IPS DF 4.7 (cell line): ENCODE results near the gene TOP1.
"Not testable (repeated sequence)": the region's sequence is repeated elsewhere in the genome, so short reads cannot be mapped to it uniquely, and the experiment has no call there.

Experiments
- DNase-seq: peaks from one replicate; pipeline ENCODE4 v3.0.0-alpha.2; 2013; ENCODE audit warnings: low spot score; ENCODE audit errors: extremely low read depth

TOP1 gene

DNA sequence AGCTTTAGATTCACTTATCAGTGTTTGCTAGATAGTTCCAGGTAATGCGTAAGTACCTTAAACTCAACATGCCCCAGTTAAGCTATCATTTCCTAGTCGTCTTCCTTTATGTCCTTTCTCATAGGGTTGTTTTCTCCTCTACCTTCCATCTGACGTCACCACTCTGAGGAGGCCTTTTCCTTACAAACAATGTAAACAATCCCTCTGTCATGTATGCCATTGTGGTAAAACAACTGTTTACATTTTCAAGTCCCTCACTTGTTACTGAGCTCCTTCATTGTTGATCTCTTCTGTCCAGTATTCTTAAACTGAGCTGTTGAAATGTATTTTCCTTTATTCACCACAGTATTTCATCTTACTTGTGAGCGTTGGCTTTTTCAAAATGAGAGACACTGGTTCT is 63.3 kb downstream of the TOP1 start:
- no peak for DNase-seq

DNA sequence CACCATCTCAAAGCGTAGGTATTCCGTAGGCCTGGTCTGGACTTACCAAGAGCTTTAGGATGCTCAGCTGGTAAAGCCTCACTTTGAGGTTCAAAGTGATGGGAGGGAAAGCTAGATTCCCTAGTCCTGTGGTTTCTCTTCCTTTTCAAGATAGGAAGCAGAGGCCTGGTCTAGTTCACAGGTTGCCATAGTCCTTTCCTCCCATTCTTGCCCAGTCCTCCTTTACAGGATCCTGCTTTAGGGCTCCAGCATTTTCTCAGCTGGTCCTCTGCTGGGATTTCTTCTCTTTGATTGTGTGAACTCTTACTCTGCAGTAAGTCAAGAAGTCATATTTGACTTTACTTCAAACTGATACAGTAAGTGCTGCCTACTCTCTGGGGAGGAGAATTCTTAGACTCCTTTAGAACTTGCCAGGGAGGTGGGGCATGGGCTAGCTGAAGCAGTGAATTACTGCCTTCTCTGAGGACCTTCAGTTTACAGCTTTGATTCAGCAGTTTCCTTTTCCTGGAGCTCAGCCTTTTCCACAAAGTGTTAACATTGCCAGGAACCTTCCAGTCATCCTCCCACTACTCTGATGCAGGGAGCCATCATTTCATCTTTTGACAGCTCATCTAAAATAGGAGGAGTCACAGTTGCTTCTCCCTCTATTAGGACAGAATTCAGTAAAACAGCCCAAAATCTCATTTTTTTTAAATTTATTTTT is 65.9 kb downstream of the TOP1 start:
- DNase-seq: no peak

DNA sequence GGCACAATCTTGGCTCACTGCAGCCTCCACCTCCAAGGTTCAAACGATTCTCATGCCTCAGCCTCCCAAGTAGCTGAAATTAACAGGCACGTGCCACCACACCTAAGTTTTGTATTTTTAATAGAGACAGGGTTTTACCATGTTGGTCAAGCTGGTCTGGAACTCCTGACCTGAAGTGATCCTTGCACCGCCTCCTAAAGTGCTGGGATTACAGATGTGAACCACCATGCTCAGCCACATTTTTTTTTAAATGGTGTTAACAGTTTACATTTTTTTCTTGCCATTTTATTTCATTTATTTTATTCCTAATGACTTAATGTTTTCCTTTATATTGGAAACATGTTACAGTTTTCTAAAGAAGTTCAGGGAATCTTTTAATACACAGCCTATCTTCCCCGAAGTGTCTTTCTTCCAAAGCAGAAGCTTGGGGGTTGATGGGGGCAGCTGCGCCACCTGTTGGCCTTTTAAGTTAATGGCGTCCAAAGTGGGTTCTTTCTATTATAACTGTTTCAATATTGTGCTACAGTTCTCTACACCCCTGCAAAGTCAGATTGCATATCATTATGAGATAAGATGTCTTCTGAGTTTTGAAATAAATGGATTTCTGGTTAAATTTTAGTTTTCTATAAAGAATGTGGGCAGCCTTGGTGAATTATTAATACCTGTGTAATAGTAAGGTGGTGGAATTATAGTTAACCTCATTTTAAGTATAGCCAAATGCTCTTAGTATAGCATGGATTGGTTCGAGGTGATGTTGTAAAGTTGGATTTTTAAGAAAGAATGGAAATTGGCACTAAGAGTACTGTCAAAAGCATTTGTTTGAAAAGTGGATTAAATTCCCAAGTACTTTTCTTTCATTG is 66.7 kb downstream of the TOP1 start:
- peak; percentile 11 for DNase-seq

DNA sequence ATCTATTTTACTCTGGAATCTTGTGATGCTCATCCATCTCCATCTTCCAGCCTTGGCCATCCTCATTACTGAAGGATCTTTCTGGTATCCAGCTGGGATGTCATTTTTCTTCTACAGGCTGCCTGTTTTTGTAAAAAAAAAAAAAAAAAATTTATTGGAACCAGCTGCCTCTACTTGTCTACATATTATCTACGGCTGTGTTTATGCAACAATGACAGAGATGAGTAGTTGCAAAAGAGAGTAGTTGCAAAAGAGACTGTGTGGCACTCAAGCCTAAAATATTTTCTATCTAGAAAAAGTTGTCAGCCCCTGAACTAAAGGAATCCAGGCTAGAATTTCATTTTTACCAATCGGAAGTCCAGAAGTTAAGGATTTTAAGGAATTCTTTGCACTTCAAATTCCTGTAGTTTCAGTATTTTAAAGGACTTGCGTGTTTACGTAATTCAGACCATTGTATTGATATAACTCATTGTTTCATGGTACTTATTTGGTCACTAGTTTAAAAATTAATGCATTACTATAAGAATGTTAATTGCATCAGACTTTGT is 70.2 kb downstream of the TOP1 start:
- no peak for DNase-seq

DNA sequence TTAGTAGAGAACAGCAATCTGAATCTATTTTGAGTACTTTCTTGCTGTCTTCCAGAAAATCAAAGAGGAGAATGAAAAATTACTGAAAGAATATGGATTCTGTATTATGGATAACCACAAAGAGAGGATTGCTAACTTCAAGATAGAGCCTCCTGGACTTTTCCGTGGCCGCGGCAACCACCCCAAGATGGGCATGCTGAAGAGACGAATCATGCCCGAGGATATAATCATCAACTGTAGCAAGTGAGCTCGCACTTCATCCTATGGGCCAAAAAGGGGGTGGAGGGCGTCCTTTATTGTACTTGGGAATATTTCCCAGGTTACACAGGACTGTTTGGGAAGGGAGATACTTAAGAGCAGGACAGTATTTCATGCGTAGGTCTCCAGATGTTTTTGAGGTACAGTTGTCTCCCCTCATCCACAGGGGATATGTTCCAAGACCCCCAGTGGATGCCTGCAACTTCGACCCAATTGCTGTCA is 71.4 kb downstream of the TOP1 start:
- no peak for DNase-seq

DNA sequence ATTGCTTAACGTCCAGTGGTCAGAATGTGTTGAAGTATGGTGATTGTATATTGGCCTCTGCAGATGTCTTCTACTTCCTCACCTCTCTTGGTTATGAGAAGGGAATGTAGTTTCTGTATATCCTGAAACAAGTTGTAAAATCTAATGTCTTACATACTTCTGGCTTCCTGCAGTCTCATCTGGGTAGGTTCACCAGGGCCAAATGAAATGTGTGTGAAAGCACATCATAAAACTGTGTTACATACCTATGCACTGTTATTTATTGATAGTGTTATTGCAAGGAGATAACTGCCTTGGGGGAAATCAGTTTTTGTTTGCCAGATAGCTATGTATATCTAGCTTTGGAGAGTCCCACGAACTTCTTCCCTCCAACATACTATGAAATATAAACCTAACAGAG is 73.0 kb downstream of the TOP1 start:
- DNase-seq: no peak

DNA sequence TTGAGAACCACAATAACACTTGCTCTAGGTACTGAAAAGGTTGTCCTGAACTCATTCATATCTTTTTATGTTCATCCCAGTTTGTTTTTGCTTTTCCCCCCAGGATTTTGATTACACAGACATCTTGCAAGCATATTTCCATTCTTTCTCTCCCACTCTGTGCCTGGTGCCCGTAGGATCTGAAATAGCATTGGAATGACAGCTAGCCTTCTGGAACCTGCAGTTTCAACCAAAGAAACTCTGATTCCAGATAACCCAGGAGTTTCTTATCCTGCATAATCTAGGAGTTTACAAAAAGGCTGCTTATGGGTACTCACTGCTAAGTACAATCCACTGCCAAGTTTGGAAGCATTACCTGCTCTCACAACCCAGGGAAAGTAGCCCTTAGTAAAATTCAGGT is 79.9 kb downstream of the TOP1 start:
- no peak for DNase-seq

DNA sequence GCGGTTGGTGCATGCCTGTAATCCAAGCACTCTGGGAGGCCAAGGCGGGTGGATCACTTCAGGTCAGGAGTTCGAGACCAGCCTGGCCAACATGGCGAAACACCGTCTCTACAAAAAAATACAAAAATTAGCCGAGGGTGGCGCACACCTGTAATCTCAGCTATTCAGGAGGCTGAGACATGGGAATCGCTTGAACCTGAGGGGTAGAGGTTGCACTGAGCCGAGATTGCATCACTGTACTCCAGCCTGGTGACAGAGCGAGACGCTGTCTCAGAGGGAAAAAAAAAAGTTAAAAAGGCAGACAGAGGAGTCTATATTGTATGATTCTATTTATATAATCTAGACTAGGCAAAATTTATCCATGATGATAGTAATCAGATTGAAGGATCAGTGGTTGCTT is 81.4 kb downstream of the TOP1 start:
- no peak for DNase-seq

DNA sequence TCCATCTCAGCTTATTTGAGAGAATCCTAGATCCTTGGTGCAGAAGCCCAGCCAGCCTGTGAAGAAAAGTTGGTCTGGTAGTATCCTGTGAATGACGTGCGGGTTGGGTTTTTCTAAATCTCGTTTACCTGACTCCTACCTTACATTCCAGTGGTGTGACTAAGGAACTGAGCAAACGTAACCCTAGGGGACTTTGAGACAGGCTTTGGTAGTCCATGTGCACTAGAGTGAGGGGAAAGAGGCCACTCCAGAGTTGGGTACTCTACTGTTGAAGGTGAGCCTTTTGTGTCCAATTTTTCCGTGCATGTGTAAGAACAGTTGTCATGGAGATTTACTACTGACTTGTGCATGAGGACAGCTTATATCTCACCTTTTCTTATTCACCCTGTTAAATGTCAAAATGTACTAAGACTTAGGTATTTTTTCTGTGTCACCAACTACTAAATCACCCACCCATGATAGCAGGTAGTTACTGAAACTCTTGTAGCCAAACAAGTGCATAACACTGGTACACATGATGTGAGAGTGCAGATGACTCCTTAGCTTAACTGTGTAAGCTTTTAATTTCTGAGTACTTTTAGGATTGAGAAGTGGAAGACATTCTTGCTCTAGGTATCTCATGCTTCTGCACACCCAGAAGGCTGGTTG is 82.4 kb downstream of the TOP1 start:
- no peak for DNase-seq

DNA sequence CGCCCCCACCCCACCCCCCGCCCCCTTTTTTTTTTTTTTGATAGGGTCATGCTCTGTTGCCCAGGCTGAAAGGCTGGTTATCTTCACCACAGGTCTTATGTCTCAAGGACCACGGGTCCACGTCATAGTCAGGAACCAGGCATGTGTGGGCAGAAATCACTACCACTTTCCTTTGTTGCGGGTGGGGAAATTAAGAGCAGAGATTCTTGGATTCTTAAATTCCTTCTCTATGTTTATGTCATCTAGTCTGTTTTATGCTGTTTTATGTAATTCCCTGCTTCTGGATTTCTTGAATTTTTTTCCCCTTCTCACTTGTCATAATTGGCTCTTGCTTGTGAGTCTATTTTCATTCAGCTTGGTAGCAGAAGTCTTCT is 82.9 kb downstream of the TOP1 start:
- DNase-seq: no peak

DNA sequence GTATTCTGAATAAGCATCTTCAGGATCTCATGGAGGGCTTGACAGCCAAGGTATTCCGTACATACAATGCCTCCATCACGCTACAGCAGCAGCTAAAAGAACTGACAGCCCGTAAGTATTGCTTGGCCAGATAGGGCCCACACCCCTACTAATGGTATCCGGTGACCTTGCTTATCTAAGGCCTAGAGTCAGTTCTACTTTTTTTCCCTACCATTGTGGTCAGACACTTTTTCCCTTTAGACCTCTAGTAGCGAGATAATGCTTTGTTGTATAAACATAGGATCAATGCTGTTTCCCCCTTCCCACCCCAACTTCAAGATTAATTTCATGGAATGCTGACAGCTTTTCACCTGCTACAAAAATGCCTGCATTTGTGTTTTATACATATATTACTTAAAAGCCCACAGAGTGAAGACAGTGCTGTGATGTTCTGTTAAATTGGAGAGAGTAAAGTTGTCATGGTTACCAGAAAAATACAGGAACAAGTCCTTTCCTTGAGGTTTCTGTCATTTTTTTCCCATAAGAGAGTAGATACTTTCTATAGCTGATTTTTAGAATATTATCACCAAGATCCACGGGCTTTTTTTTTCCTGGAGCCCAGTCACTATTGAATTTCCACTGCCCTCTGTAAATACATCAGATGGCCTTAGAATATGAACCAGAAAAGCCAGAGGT is 87.8 kb downstream of the TOP1 start:
- no peak for DNase-seq

DNA sequence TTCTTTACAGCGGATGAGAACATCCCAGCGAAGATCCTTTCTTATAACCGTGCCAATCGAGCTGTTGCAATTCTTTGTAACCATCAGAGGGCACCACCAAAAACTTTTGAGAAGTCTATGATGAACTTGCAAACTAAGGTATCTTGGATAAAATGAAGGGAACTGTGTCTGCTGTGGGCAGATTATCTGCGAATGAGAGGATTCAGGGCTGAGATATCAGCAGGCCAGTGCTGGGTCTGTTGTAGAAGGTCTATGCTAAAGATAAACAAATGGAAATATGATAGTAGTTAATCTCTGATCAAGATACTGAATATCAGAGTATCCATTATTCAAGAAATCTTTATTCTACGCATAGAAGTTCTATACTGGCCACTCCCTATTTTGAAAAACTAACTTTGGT is 89.5 kb downstream of the TOP1 start:
- not testable (repeated sequence) for DNase-seq

DNA sequence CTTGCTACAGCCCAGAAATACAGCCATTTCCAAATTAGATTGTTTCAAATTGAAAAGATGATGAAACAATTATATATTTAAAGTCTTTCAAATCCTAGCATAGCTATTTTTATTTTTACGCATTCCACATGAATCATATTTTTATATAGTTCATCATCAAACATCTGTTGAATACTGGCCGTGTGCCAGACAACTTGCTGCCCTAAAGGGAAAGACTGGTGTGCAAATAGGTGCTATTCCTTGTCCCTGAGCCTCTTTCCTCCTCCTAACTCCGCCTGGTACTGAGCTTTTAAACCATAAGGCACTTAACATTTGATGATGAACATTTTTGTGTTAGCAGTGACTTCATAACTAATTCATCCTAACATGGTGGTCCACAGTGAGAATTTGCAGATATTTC is 90.0 kb downstream of the TOP1 start:
- no peak for DNase-seq

DNA sequence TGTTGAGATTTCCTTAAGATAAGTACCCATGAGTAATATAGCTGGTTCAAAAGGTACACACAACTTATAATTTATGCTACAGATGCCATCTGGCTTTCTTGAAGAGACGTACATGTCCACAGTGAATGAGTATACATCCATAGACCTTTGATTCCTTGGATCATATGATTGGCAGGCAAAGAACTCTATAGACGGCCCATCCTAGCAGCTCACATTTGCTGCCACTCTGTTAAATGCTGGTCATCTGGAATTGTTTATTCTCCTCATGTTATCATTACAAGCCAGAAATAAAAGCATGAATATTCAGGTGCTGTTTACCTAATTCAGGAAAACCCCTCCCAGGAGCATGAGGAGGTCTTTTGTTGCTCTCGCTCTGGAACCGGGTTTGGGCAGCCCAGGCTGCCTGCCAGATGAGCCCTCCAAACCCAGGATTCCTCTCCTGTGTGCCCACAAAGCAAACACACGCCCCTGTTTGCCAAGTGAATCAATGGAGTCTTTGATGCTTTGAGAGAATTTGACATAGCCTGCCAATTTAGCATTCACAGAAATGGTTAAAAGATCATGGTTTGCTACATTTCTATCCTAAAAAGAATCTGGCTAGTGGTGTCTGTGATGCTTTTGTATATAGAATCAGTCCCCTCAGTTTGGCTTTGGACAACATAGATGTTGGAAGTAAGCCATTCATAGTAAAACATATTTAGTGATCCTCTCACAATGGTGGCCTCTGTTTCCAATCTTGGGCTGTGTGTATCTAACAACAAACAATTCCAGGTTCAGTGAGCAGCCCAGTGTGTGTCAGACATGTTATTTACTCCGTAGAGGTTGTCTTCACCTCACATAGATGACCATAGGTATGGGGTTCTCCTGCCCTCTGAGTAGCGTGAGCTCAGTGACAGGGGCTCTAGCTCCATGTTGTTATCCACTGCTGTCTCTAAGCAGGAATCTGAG is 91.3 kb downstream of the TOP1 start:
- DNase-seq: no peak

DNA sequence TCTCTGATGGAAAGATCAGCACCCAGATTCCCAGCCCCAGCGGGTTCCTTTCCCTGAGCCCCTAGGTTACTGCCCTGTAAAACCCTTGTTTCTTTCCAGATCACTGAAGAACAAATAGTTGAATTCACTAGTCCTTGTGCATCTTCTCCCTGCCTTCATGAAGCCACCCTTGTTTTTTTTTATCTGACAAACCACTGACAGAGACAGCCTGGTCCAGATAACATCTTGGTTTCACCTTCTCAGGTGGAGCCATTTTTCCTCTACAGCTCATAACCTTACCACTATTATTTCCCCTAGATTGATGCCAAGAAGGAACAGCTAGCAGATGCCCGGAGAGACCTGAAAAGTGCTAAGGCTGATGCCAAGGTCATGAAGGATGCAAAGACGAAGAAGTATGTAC is 92.8 kb downstream of the TOP1 start:
- no peak for DNase-seq

DNA sequence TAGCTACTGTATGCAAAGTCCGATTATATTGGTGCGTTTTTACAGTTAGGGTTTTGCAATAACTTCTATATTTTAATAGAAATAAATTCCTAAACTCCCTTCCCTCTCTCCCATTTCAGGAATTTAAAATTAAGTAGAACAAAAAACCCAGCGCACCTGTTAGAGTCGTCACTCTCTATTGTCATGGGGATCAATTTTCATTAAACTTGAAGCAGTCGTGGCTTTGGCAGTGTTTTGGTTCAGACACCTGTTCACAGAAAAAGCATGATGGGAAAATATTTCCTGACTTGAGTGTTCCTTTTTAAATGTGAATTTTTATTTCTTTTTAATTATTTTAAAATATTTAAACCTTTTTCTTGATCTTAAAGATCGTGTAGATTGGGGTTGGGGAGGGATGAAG is 95.0 kb downstream of the TOP1 start:
- no peak for DNase-seq

DNA sequence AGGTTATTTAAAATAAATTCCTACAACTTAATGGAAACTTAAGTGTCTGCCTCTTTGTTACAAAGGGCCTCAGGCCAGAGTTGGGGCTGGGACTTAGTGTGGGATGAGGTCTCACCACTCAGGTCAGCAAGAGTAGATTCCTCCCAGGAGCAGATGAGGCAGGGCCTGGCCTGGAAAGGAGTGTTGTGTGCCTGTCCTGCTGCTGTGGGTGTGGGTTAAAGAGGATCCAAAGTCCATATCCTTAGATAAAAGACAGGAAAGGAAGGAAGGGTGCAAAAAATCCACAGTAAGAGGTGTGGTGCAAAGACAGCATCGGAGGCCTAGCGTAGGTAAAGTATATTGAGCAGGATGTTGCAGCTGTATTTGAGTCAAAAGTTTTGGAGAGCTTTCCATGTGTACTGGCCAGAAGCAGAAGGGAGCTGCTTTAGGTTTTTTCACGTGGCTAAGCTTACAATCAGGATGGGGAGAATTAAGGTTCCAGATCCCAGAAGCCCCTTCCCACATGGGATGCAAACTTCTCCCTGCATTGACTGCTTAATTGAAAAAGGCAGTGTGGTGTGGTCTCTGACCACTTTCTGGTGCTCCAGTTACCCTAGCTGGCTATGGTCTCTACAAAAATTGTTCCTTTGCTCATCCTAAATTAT is 96.0 kb downstream of the TOP1 start:
- DNase-seq: no peak

DNA sequence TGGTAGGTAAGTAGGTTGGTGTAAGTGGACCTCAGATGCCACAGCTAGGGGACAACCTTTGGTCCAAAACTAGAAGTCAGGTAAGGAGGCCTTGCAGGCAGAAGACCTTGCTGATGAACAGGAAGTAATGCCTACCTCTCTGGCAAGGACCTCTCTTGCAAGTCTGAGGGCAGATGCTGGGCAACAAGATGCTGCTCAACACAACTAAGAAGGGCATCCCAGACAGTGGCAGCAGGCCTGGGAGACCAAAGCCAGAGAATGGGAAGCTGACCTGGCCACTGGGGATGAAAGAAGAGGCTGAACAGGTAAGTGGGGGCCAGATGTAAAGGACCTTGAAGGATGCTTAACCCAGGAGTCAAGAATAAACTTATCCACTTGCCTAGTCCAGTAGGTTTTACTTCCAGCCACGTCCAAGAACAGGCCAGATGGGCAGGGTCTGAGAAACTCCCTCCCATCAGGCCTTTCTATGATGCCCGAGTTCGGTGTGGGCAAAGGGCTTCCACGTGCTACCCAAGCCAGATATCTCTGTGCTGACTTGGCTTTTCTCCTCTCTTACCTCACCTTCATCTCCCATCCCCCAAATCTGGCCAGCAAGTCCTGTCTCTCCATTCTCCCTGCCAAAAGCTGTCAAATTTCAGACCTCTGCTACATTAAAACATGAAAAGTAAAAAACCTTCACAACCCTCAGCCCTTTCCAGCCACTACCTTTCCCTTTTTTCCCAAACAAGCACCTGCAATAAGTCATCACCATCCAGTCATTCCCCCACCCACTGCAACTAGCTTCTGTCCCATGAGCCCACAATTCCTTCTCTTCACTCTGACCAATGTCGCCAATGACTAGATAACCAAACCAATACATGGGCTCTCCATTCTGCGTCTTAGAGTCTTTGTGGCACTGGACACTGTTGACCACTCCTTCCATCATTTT is 97.2 kb downstream of the TOP1 start:
- DNase-seq: no peak

DNA sequence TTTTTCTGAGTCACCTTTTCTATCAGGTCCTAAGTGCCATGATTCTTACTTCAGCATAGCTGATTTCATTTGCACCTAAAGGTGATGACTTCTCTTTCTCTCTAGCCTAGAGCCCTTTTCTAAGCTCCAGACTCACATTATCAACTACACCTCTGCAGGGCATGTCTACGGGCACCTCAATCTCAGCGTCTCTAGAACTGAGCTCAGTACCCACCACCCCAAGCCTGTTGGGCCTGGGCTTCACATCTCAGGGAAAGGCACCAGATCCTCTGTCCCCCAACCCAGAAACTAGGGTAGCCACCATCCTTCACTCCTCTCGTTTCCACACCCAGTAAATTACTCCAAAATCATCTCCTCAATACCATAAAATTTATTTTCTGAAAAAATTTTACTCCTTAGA is 98.1 kb downstream of the TOP1 start:
- no peak for DNase-seq
